GM12878 (cell line): ENCODE data around the gene RBL2. TPM values are rescaled to one million over a fixed set of nuclear protein-coding genes. Genes with fewer than 3 reads are reported as not detected.

Source experiments
- ATAC-seq: fragments of 200-7000 bp; cut with Tn5 transposase; 3 replicates; pipeline ENCODE4 v1.9.1; 2020; ENCODE audit warnings: mild to moderate bottlenecking, moderate library complexity
- BruUV-seq: library from RNA; stranded (reverse); fragments of 400-500 nt; replicated peaks from 2 replicates; lab custom pipeline; 2021; lab: Mats Ljungman, UMichigan
- CTCF ChIA-PET: fragments of 300-600 bp; sonication (Branson Sonifier 250); formaldehyde crosslinking; extraction: SDS; loops from one replicate; lab custom pipeline; 2021; ENCODE audit warnings: inconsistent platforms; lab: Yijun Ruan, JAX
- POLR2A ChIA-PET: fragments of 350-600 bp; formaldehyde crosslinking; extraction: SDS; loops from one replicate; lab custom pipeline; 2021; ENCODE audit warnings: inconsistent platforms; lab: Charles Lee
- RAD21 ChIA-PET: fragments of 300-600 bp; sonication (Branson Sonifier 250); formaldehyde crosslinking; loops from one replicate; lab custom pipeline; 2023; ENCODE audit warnings: antibody characterized with exemption; ENCODE audit not compliant: unreplicated experiment; lab: Charles Lee
- SMC1A ChIA-PET: fragments of 300-600 bp; sonication (Branson Sonifier 250); formaldehyde crosslinking; loops from one replicate; lab custom pipeline; 2023; ENCODE audit not compliant: unreplicated experiment, uncharacterized antibody; lab: Charles Lee
- DNase-seq: peaks from one replicate; pipeline ENCODE4 v3.0.0-alpha.2; 2011; ENCODE audit warnings: low read depth, low spot score
- FAIRE-seq: peaks from 3 replicates; lab custom pipeline; 2011; peaks lifted over from hg19 to GRCh38; lab: Jason Lieb, UNC
- H2AFZ ChIP-seq: 2 replicates; pipeline ENCODE4 v1.6.0; 2011; ENCODE audit warnings: low read depth, low read length, control low read depth; ENCODE audit not compliant: control insufficient read depth
- H3K27ac ChIP-seq: 2 replicates; pipeline ENCODE4 v1.5.1; 2011; ENCODE audit warnings: control low read depth; ENCODE audit not compliant: control insufficient read depth, insufficient read depth
- H3K27me3 ChIP-seq, 2 experiments: replicated peaks in 1 of 2; 2 replicates each; pipeline versions ENCODE4 v1.6.0 to v1.6.1; 2011; ENCODE audit warnings: low read length in 1 of 2; ENCODE audit not compliant: control insufficient read depth in 2 of 2, insufficient read depth in 2 of 2
- H3K36me3 ChIP-seq, 2 experiments: 2 replicates each; pipeline ENCODE4 v1.5.1; 2011; ENCODE audit warnings: low read length in 1 of 2; ENCODE audit not compliant: control insufficient read depth in 2 of 2, insufficient read depth in 2 of 2
- H3K4me1 ChIP-seq: 2 replicates; pipeline ENCODE4 v1.6.1; 2011; ENCODE audit warnings: mild to moderate bottlenecking, low read length, moderate library complexity, mixed read lengths; ENCODE audit not compliant: control insufficient read depth, insufficient read depth
- H3K4me2 ChIP-seq: 2 replicates; pipeline ENCODE4 v1.6.0; 2011; ENCODE audit warnings: control low read depth; ENCODE audit not compliant: control insufficient read depth, insufficient read depth
- H3K4me3 ChIP-seq: fragments of 200-600 bp; sonication (generic); 2 replicates; pipeline ENCODE4 v1.5.1; 2016
- H3K79me2 ChIP-seq: 2 replicates; pipeline ENCODE4 v1.6.0; 2011; ENCODE audit warnings: low read length; ENCODE audit not compliant: control insufficient read depth, insufficient read depth
- H3K9ac ChIP-seq: 2 replicates; pipeline ENCODE4 v1.8.0; 2011; ENCODE audit warnings: low read length, control low read depth, mixed read lengths; ENCODE audit not compliant: control insufficient read depth, insufficient read depth
- H3K9me3 ChIP-seq: replicated peaks from 3 replicates; pipeline ENCODE4 v1.5.1; 2011; ENCODE audit warnings: mild to moderate bottlenecking, low read length; ENCODE audit not compliant: control insufficient read depth, insufficient read depth
- H4K20me1 ChIP-seq: 2 replicates; pipeline ENCODE4 v1.6.0; 2011; ENCODE audit not compliant: control insufficient read depth, insufficient read depth
- JUND ChIP-seq: IDR thresholded peaks from 2 replicates; pipeline ENCODE4 v1.6.1; 2012; ENCODE audit warnings: low read depth, mild to moderate bottlenecking, low read length, improper control_type of control experiment, moderate library complexity
- KLF5 ChIP-seq: fragments of 450-650 bp; IDR thresholded peaks from 2 replicates; pipeline ENCODE4 v1.6.1; 2014; ENCODE audit warnings: mild to moderate bottlenecking; ENCODE audit not compliant: partially characterized antibody
- NFIC ChIP-seq: IDR thresholded peaks from 2 replicates; pipeline ENCODE4 v1.6.1; 2012; ENCODE audit warnings: low read depth, mild to moderate bottlenecking, inconsistent platforms, low read length, moderate library complexity
- NR2C1 ChIP-seq: fragments of 450-650 bp; IDR thresholded peaks from 2 replicates; pipeline ENCODE4 v1.6.1; 2017; ENCODE audit warnings: antibody characterized with exemption, mild to moderate bottlenecking, moderate library complexity
- NRF1 ChIP-seq: conservative IDR thresholded peaks from 2 replicates; pipeline ENCODE4 v1.6.1; 2011; ENCODE audit warnings: mild to moderate bottlenecking, low read depth, low read length, improper control_type of control experiment
- WGBS: methylation state at CpG from one replicate; pipeline ENCODE4 v1.1.6; 2016; ENCODE audit warnings: low lambda C conversion rate; ENCODE audit not compliant: insufficient replicate concordance, insufficient coverage; ENCODE audit errors: missing lambda C conversion rate; 5-methylcytosine and 5-hydroxymethylcytosine counted together
- in situ Hi-C: fragments of 300-500 bp; cut with MboI; formaldehyde crosslinking; loops from 9 replicates; pipeline ENCODE4 v1.14.3; 2018; ENCODE audit warnings: mixed read lengths
- intact Hi-C: fragments of 100-400 bp; cut with micrococcal nuclease; formaldehyde crosslinking; loops from one replicate; pipeline ENCODE4 v1.14.2; 2022; ENCODE audit not compliant: unreplicated experiment
- polyA plus RNA-seq, 11 experiments: library from polyadenylated mRNA; depleted of rRNA in 4 of 11; unstranded in 6 of 11; stranded (reverse) in 5 of 11; fragments of >200 nt; fragmentation: Nextera tagmentation in 4 of 11; fragmentation: Illumina TruSeq in 1 of 11; extraction: Ambion mirVana in 4 of 11; extraction: Trizol in 1 of 11; gene quantifications; 1 replicate in 1 of 11; 2 replicates in 10 of 11; pipeline versions ENCODE4 v1.2.1 to v1.2.3, GENCODE V29; 2011 to 2016; ENCODE audit warnings: inconsistent platforms in 2 of 11, missing spikeins in 2 of 11, low read depth in 1 of 11
- total RNA-seq, 4 experiments: library from RNA; depleted of rRNA in 3 of 4; stranded (reverse); fragments of >200 nt in 3 of 4; fragmentation: Illumina TruSeq in 1 of 4; extraction: Trizol in 1 of 4; gene quantifications; 2 replicates each; pipeline versions ENCODE4 v1.2.1 to v1.2.3, GENCODE V29; 2013 to 2021
- TF ChIP-seq, protein P1 (sequence below): fragments of 450-650 bp; IDR thresholded peaks from 2 replicates; pipeline ENCODE4 v1.6.1; 2014; ENCODE audit warnings: mild to moderate bottlenecking

The RBL2 gene
- total and polyA plus RNA-seq, 10 of the 15 experiments (the other 5 are each of a cell fraction or from before 2014, with no cell fraction given) = 10.0 to 107 (median 39.0) TPM

DNA sequence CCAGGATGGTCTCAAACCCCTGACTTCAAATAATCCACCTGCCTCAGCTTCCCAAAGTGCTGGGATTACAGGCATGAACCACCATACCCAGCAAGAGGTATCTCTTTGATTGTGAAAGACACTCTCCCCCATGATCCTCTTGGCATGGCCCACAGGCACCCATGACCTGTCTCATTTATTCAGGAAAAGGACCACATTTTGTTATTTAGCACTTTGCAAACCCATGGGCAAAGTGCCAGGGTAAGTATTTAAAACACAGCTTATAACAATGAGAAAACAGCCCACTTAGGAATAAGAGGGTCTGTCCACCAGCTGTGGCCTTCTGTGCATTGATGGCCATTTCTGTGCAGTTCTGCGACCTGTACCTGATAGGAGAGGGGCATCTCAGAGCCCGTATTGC lies 81.5 kb downstream of the RBL2 start:
- ChIA-PET POLR2A (no interaction called here), SMC1A (interaction anchor here (1.6 kb wide), 1 partner anchor 11 kb away, joined by 6 read pairs; no protein-coding TSS in a partner anchor), CTCF (no interaction called here)
- Histone ChIP-seq H3K36me3 (no peaks in the 10 kb centered on the region), H3K27me3 (no peaks in the 10 kb centered on the region), H3K4me2 (no peak overlapping the region), H4K20me1 (no peaks in the 10 kb centered on the region), H2AFZ (no peak overlapping the region), H3K4me1 (peaks cover 21% of the 10 kb centered on the region), H3K9me3 (peaks cover 5% of the 10 kb centered on the region; the same call in 1 of the 3 replicates), H3K9ac (no peak overlapping the region), H3K27ac (no peak overlapping the region), H3K79me2 (no peaks in the 10 kb centered on the region), H3K4me3 (no peak overlapping the region)
- no TSS peak for BruUV-seq
- DNase-seq (no peak), FAIRE-seq (no peak), ATAC-seq (no peak)
- intact Hi-C loops (loop anchor here (10.0 kb wide), 1 partner anchor 189 kb away; the partner anchor contains the start of genes FTO and RPGRIP1L), in situ Hi-C loops (loop anchor here (5.0 kb wide), 1 partner anchor 459 kb away; no protein-coding TSS in a partner anchor)
- TF ChIP-seq KLF5 = no peak
- TF ChIP-seq, protein P1, sequence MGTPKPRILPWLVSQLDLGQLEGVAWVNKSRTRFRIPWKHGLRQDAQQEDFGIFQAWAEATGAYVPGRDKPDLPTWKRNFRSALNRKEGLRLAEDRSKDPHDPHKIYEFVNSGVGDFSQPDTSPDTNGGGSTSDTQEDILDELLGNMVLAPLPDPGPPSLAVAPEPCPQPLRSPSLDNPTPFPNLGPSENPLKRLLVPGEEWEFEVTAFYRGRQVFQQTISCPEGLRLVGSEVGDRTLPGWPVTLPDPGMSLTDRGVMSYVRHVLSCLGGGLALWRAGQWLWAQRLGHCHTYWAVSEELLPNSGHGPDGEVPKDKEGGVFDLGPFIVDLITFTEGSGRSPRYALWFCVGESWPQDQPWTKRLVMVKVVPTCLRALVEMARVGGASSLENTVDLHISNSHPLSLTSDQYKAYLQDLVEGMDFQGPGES = no peak
- TF ChIP-seq, all 136 proteins: peak for 0
- RAD21 ChIA-PET = interaction anchor here (0.9 kb wide), 1 partner anchor 19 kb away, joined by 3 read pairs; no protein-coding TSS in a partner anchor
- WGBS = 100% methylated on average over 2 of the region's 2 CpGs

DNA sequence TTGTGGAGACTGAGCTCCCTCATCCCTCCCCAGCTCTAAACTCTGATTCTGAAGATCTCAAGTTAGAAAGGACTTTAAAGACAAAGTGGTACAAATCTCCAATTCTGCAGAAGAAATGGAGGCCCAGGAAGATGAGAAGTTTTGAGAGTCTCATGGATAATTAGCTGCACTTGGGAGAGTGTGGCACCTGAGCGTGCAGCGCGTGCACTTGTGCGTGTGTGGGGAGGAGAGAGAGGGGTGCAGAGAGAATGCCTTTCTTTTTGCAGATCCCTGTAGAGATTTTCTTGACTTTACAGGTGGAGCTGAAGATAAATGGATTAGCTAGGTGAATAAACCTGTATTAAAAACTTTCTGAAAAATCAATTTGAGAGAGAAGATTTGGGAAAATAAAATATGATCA lies 83.6 kb downstream of the RBL2 start:
- ChIA-PET POLR2A (interaction anchor here (0.9 to 1.8 kb wide), 3 partner anchors 12 to 18 kb away, joined by 3 to 4 read pairs (median 4); no protein-coding TSS in a partner anchor), CTCF (interaction anchor here (0.7 to 2.6 kb wide), 3 partner anchors 8 to 543 kb away, joined by 3 to 10 read pairs (median 3); no protein-coding TSS in a partner anchor), SMC1A (interaction anchor here (1.6 to 5.1 kb wide), 3 partner anchors 17 to 60 kb away, joined by 5 to 43 read pairs (median 5); no protein-coding TSS in a partner anchor), RAD21 (interaction anchor here (1.6 kb wide), 1 partner anchor 32 kb away, joined by 7 read pairs; no protein-coding TSS in a partner anchor)
- intact Hi-C loops (loop anchor here (10.0 kb wide), 1 partner anchor 187 kb away; the partner anchor contains the start of genes FTO and RPGRIP1L), in situ Hi-C loops (loop anchor here (5.0 kb wide), 1 partner anchor 461 kb away; no protein-coding TSS in a partner anchor)
- peaks cover 2% of the 10 kb centered on the region; the same call in 1 of the 3 replicates for H3K9me3 ChIP-seq
- H3K27me3 ChIP-seq = no peaks in the 10 kb centered on the region
- 100% methylated on average over 4 of the region's 4 CpGs for WGBS
- H3K4me2 ChIP-seq = no peak overlapping the region
- H3K79me2 ChIP-seq = no peaks in the 10 kb centered on the region
- DNase-seq (no peak), FAIRE-seq (no peak), ATAC-seq (no peak)
- TF ChIP-seq NR2C1 (no peak), JUND (no peak), NFIC (no peak), NRF1 (no peak)
- TF ChIP-seq, protein P1 = no peak
- peak overlapping the region; percentile 94 for H3K27ac ChIP-seq
- BruUV-seq = no TSS peak
- H3K4me1 ChIP-seq = peaks cover 21% of the 10 kb centered on the region
- no peaks in the 10 kb centered on the region for H4K20me1 ChIP-seq
- no peak overlapping the region for H3K4me3 ChIP-seq
- no peak overlapping the region; the same call in 1 of the 2 replicates for H3K9ac ChIP-seq
- H2AFZ ChIP-seq = no peak overlapping the region
- no peaks in the 10 kb centered on the region for H3K36me3 ChIP-seq
